Hindlimb muscle (tissue), 1 donor: ENCODE results near the gene PPIB. TPM values are rescaled to one million over a fixed set of nuclear protein-coding genes. Genes with fewer than 3 reads are reported as not detected.

Source experiments
- polyA plus RNA-seq: library from polyadenylated mRNA; unstranded; fragments of 120-200 nt; gene quantifications from one replicate; pipeline ENCODE4 v1.2.1, GENCODE V29; 2013; ENCODE audit not compliant: insufficient read length

PPIB gene
- polyA plus RNA-seq, 1 donor: 244 TPM

Other genes with a start within 250 kb of the PPIB start
- 5.1 TPM for gene DAPK2, start 116.5 kb downstream of the PPIB start, polyA plus RNA-seq
- 43.1 TPM for gene CIAO2A, start 69.2 kb downstream of the PPIB start, polyA plus RNA-seq
- gene SNX1, start 67.0 kb downstream of the PPIB start, polyA plus RNA-seq: 53.9 TPM
- gene SNX22, start 11.3 kb downstream of the PPIB start, polyA plus RNA-seq: 0.97 TPM
- gene CSNK1G1, start 193.2 kb upstream of the PPIB start, polyA plus RNA-seq: 10.9 TPM
- 25.9 TPM for gene PCLAF, start 218.4 kb upstream of the PPIB start, polyA plus RNA-seq
- gene TRIP4, start 224.8 kb upstream of the PPIB start, polyA plus RNA-seq: 28.6 TPM